ENCODE measurements around the gene RNF168. TPM values are rescaled to one million over a fixed set of nuclear protein-coding genes. Genes with fewer than 3 reads are reported as not detected.
"Not testable (repeated sequence)": the region's sequence is repeated elsewhere in the genome, so short reads cannot be mapped to it uniquely, and the experiment has no call there.

The RNF168 gene
- total RNA-seq, 1 donor from 2014 or later: 16.0 TPM

- Histone ChIP-seq H3K27me3 (no peaks in the 10 kb centered on the region), H3K4me1 (no peaks in the 10 kb centered on the region), H3K4me3 (no peak overlapping the region), H3K27ac (no peak overlapping the region), H3K9me3 (no peaks in the 10 kb centered on the region), H3K36me3 (peaks cover 36 to 55% of the 10 kb centered on the region in 2 donors)
- no peak for TF ChIP-seq CTCF (IDR thresholded peaks at IDR 0.05)
- intact Hi-C loops (cut with DNase I): no loop called here
- DNase-seq (ENCODE audit: low spot score in 2 of 2): no peak
These were observed 32.0 kb downstream of the RNF168 start for GRCh38 chr3:196471551-196471950.

- H3K36me3 ChIP-seq: peaks cover 36 to 48% of the 10 kb centered on the region in 2 donors
- H3K27me3 ChIP-seq; H3K4me1 ChIP-seq; intact Hi-C loops (cut with DNase I); H3K27ac ChIP-seq; H3K9me3 ChIP-seq; H3K4me3 ChIP-seq; DNase-seq (ENCODE audit: low spot score in 2 of 2): not testable (repeated sequence)
These were observed 33.4 kb downstream of the RNF168 start for GRCh38 chr3:196470182-196470581.

GRCh38 chr3:196463804-196464203 is 39.8 kb downstream of the RNF168 start:
- Histone ChIP-seq H3K4me1 (no peaks in the 10 kb centered on the region), H3K27me3 (no peaks in the 10 kb centered on the region), H3K9me3 (no peaks in the 10 kb centered on the region), H3K36me3 (peaks cover 5 to 18% of the 10 kb centered on the region in 2 donors), H3K4me3 (no peak overlapping the region), H3K27ac (no peak overlapping the region)
- intact Hi-C loops (cut with DNase I): no loop called here
- TF ChIP-seq CTCF (IDR thresholded peaks at IDR 0.05): no peak
- no peak for DNase-seq (ENCODE audit: low spot score in 2 of 2)

GRCh38 chr3:196463478-196463756 is 40.2 kb downstream of the RNF168 start:
- intact Hi-C loops (cut with DNase I): no loop called here
- Histone ChIP-seq H3K27me3 (no peaks in the 10 kb centered on the region), H3K27ac (no peak overlapping the region), H3K4me3 (no peak overlapping the region), H3K9me3 (no peaks in the 10 kb centered on the region), H3K4me1 (no peaks in the 10 kb centered on the region), H3K36me3 (peaks cover 5 to 18% of the 10 kb centered on the region in 2 donors)
- no peak for DNase-seq (ENCODE audit: low spot score in 2 of 2)
- TF ChIP-seq CTCF (IDR thresholded peaks at IDR 0.05): no peak

- DNase-seq (ENCODE audit: low spot score in 2 of 2); H3K4me1 ChIP-seq; intact Hi-C loops (cut with DNase I); H3K4me3 ChIP-seq; H3K27me3 ChIP-seq; H3K9me3 ChIP-seq; H3K27ac ChIP-seq: not testable (repeated sequence)
- H3K36me3 ChIP-seq: peaks cover 5 to 17% of the 10 kb centered on the region in 2 donors
These were observed 40.7 kb downstream of the RNF168 start for GRCh38 chr3:196462680-196463477.

- Histone ChIP-seq H3K36me3 (peaks cover 7 to 9% of the 10 kb centered on the region in 2 donors), H3K9me3 (no peaks in the 10 kb centered on the region), H3K4me1 (no peaks in the 10 kb centered on the region), H3K27me3 (no peaks in the 10 kb centered on the region), H3K4me3 (no peak overlapping the region), H3K27ac (no peak overlapping the region)
- intact Hi-C loops (cut with DNase I): no loop called here
- DNase-seq (ENCODE audit: low spot score in 2 of 2): no peak
- TF ChIP-seq CTCF (IDR thresholded peaks at IDR 0.05): no peak
These were observed 45.5 kb downstream of the RNF168 start for GRCh38 chr3:196458063-196458462.

- H3K27ac ChIP-seq; H3K4me1 ChIP-seq; H3K27me3 ChIP-seq; DNase-seq (ENCODE audit: low spot score in 2 of 2); H3K4me3 ChIP-seq; H3K9me3 ChIP-seq; intact Hi-C loops (cut with DNase I): not testable (repeated sequence)
- peaks cover 7 to 13% of the 10 kb centered on the region in 2 donors for H3K36me3 ChIP-seq
These were observed 46.1 kb downstream of the RNF168 start for GRCh38 chr3:196457470-196457869.

Measured in ascending aorta (tissue), 2 donors.